Kidney epithelial cell (primary cell): Measurements from ENCODE around the gene KDM7A. TPM values are rescaled to one million over a fixed set of nuclear protein-coding genes. Genes with fewer than 3 reads are reported as not detected.

Source experiments
- DNase-seq: peaks from one replicate; pipeline ENCODE4 v3.0.0-alpha.2; 2010; ENCODE audit warnings: low read depth
- H3K27me3 ChIP-seq: 2 replicates; pipeline ENCODE4 v1.6.0; 2011; ENCODE audit warnings: low read length; ENCODE audit not compliant: control insufficient read depth, insufficient read depth
- H3K36me3 ChIP-seq: 2 replicates; pipeline ENCODE4 v1.5.1; 2011; ENCODE audit warnings: low read length; ENCODE audit not compliant: control insufficient read depth, insufficient read depth
- H3K4me3 ChIP-seq: 2 replicates; pipeline ENCODE4 v1.5.1; 2011; ENCODE audit warnings: low read depth, mild to moderate bottlenecking, control low read depth, low read length
- total RNA-seq: library from RNA; depleted of rRNA; stranded (reverse); fragments of >200 nt; gene quantifications from 2 replicates; pipeline ENCODE4 v1.2.3, GENCODE V29; 2015
- TF ChIP-seq, protein P1 (sequence below): IDR thresholded peaks from 2 replicates; pipeline ENCODE4 v1.5.1; 2011; ENCODE audit warnings: mild to moderate bottlenecking, moderate library complexity, low read length, control low read depth, inconsistent platforms; ENCODE audit not compliant: insufficient read depth, poor library complexity, severe bottlenecking

The KDM7A gene
- total RNA-seq, 1 donor from 2014 or later: 11.5 TPM

GRCh38 chr7:140213684-140214074 is 36.9 kb upstream of the KDM7A start:
- Histone ChIP-seq H3K4me3 (no peak overlapping the region), H3K36me3 (no peaks in the 10 kb centered on the region), H3K27me3 (peaks cover 7% of the 10 kb centered on the region)
- TF ChIP-seq, protein P1, sequence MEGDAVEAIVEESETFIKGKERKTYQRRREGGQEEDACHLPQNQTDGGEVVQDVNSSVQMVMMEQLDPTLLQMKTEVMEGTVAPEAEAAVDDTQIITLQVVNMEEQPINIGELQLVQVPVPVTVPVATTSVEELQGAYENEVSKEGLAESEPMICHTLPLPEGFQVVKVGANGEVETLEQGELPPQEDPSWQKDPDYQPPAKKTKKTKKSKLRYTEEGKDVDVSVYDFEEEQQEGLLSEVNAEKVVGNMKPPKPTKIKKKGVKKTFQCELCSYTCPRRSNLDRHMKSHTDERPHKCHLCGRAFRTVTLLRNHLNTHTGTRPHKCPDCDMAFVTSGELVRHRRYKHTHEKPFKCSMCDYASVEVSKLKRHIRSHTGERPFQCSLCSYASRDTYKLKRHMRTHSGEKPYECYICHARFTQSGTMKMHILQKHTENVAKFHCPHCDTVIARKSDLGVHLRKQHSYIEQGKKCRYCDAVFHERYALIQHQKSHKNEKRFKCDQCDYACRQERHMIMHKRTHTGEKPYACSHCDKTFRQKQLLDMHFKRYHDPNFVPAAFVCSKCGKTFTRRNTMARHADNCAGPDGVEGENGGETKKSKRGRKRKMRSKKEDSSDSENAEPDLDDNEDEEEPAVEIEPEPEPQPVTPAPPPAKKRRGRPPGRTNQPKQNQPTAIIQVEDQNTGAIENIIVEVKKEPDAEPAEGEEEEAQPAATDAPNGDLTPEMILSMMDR: no peak
- DNase-seq: no peak

- TF ChIP-seq, protein P1: no peak
- DNase-seq: no peak
- Histone ChIP-seq H3K27me3 (peaks cover 7% of the 10 kb centered on the region), H3K36me3 (no peaks in the 10 kb centered on the region), H3K4me3 (no peak overlapping the region)
Observed at GRCh38 chr7:140212100-140212881, 35.5 kb upstream of the KDM7A start.

DNA sequence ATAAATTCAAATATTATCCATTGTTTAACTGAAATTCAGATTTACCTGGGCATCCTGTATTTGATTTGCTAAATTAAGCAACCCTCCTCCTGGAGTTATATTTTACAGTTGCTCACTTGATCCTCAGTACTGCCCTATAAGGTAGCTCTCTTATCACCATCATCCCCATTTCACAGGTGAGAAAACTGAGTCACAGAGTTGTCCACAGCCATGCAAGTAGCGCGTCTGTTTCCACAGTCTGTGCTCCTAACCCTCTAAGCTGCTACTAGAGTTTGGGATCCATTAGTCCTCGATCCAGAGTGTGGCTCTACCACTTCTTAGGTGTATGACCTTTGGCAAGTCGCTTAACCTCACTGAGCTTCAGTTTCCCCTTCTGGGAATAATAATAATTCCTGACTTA is 34.9 kb upstream of the KDM7A start:
- no peak for DNase-seq
- Histone ChIP-seq H3K27me3 (peaks cover 7% of the 10 kb centered on the region), H3K36me3 (no peaks in the 10 kb centered on the region), H3K4me3 (no peak overlapping the region)
- TF ChIP-seq, protein P1: no peak

- TF ChIP-seq, protein P1: no peak
- H3K27me3 ChIP-seq: peaks cover 11% of the 10 kb centered on the region
- H3K4me3 ChIP-seq: no peak overlapping the region
- H3K36me3 ChIP-seq: no peaks in the 10 kb centered on the region
- no peak for DNase-seq
Observed at GRCh38 chr7:140209866-140210609, 33.3 kb upstream of the KDM7A start.

- H3K27me3 ChIP-seq: peaks cover 11% of the 10 kb centered on the region
- no peak for DNase-seq
- TF ChIP-seq, protein P1: no peak
- no peaks in the 10 kb centered on the region for H3K36me3 ChIP-seq
- no peak overlapping the region for H3K4me3 ChIP-seq
Observed at GRCh38 chr7:140206616-140207389, 30.0 kb upstream of the KDM7A start.
